Activated CD8-positive, alpha-beta memory T cell treated with anti-CD3 and anti-CD28 coated beads for 36 hours (primary cell): ENCODE results near the gene HIF1AN. TPM values are rescaled to one million over a fixed set of nuclear protein-coding genes. Genes with fewer than 3 reads are reported as not detected.
"Not testable (repeated sequence)": the region's sequence is repeated elsewhere in the genome, so short reads cannot be mapped to it uniquely, and the experiment has no call there.

Experiments
- CTCF ChIA-PET: fragments of 350-600 bp; sonication (Branson Sonifier 250); formaldehyde crosslinking; loops from one replicate; lab custom pipeline; 2021; ENCODE audit warnings: antibody characterized with exemption; lab: Charles Lee
- POLR2A ChIA-PET: fragments of 350-600 bp; sonication (Branson Sonifier 250); formaldehyde crosslinking; loops from one replicate; lab custom pipeline; 2021; ENCODE audit warnings: antibody characterized with exemption; lab: Charles Lee
- total RNA-seq, 2 experiments: library from RNA; stranded (reverse); gene quantifications; one replicate each; pipeline ENCODE4 v1.2.3, GENCODE V29; 2021

HIF1AN gene
- total RNA-seq, 2 experiments from 2014 or later: 41.7 to 45.4 TPM

GRCh38 chr10:100551196-100551595 lies 15.5 kb downstream of the HIF1AN start:
- ChIA-PET CTCF (interaction anchor here (1.3 kb wide), 1 partner anchor 192 kb away, joined by 3 read pairs; no protein-coding TSS in a partner anchor), POLR2A (no interaction called here)

GRCh38 chr10:100551738-100552137 lies 16.0 kb downstream of the HIF1AN start:
- CTCF ChIA-PET: interaction anchor here (0.8 to 1.3 kb wide), 3 partner anchors 11 to 191 kb away, joined by 3 to 4 read pairs (median 3); no protein-coding TSS in a partner anchor
- POLR2A ChIA-PET: no interaction called here

GRCh38 chr10:100553929-100554328 lies 18.2 kb downstream of the HIF1AN start:
- POLR2A ChIA-PET: no interaction called here
- CTCF ChIA-PET: interaction anchor here (1.0 kb wide), 1 partner anchor 190 kb away, joined by 3 read pairs; no protein-coding TSS in a partner anchor

GRCh38 chr10:100554902-100555301 lies 19.2 kb downstream of the HIF1AN start:
- ChIA-PET CTCF (interaction anchor here (1.0 to 1.1 kb wide), 2 partner anchors 15 to 189 kb away, joined by 3 read pairs; no protein-coding TSS in a partner anchor), POLR2A (interaction anchor here (0.6 kb wide), 1 partner anchor 1021 kb away, joined by 3 read pairs; no protein-coding TSS in a partner anchor)

- POLR2A ChIA-PET: no interaction called here
- CTCF ChIA-PET: interaction anchor here (0.8 to 4.5 kb wide), 4 partner anchors 182 to 319 kb away, joined by 3 to 40 read pairs (median 10); no protein-coding TSS in a partner anchor
Observed at GRCh38 chr10:100560248-100560647, 24.5 kb downstream of the HIF1AN start.

GRCh38 chr10:100561005-100561404 lies 25.3 kb downstream of the HIF1AN start:
- CTCF ChIA-PET: interaction anchor here (0.5 to 4.5 kb wide), 5 partner anchors 181 to 580 kb away, joined by 3 to 40 read pairs (median 5); no protein-coding TSS in a partner anchor
- POLR2A ChIA-PET: no interaction called here

GRCh38 chr10:100562008-100562672 lies 26.4 kb downstream of the HIF1AN start:
- ChIA-PET CTCF (interaction anchor here (0.6 to 4.5 kb wide), 14 partner anchors 10 to 327 kb away, joined by 3 to 40 read pairs (median 4); partner anchors contain the start of gene HIF1AN), POLR2A (no interaction called here)

- CTCF ChIA-PET: no interaction called here
Observed at GRCh38 chr10:100565206-100565985, 29.7 kb downstream of the HIF1AN start.

GRCh38 chr10:100566561-100566960 lies 30.8 kb downstream of the HIF1AN start:
- CTCF ChIA-PET: no interaction called here
- POLR2A ChIA-PET: interaction anchor here (0.6 kb wide), 1 partner anchor 53 kb away, joined by 3 read pairs; no protein-coding TSS in a partner anchor

More at GRCh38 chr10:100565206-100565985, 29.7 kb downstream of the HIF1AN start:
- POLR2A ChIA-PET: interaction anchor here (0.6 kb wide), 1 partner anchor 20 kb away, joined by 3 read pairs; no protein-coding TSS in a partner anchor

- ChIA-PET POLR2A (no interaction called here), CTCF (interaction anchor here (1.9 kb wide), 1 partner anchor 176 kb away, joined by 7 read pairs; no protein-coding TSS in a partner anchor)
Observed at GRCh38 chr10:100567249-100567648, 31.5 kb downstream of the HIF1AN start.

- ChIA-PET CTCF (interaction anchor here (0.5 to 1.9 kb wide), 5 partner anchors 23 to 329 kb away, joined by 3 to 7 read pairs (median 3); no protein-coding TSS in a partner anchor), POLR2A (interaction anchor here (0.6 kb wide), 1 partner anchor 138 kb away, joined by 3 read pairs; no protein-coding TSS in a partner anchor)
Observed at GRCh38 chr10:100567826-100568225, 32.1 kb downstream of the HIF1AN start.

- ChIA-PET CTCF (interaction anchor here (1.0 to 1.9 kb wide), 3 partner anchors 24 to 175 kb away, joined by 3 to 7 read pairs (median 4); no protein-coding TSS in a partner anchor), POLR2A (no interaction called here)
Observed at GRCh38 chr10:100568912-100569311, 33.2 kb downstream of the HIF1AN start.

GRCh38 chr10:100569687-100570481 lies 34.1 kb downstream of the HIF1AN start:
- ChIA-PET CTCF (interaction anchor here (1.2 kb wide), 1 partner anchor 15 kb away, joined by 3 read pairs; no protein-coding TSS in a partner anchor), POLR2A (no interaction called here)

GRCh38 chr10:100570506-100570905 lies 34.8 kb downstream of the HIF1AN start:
- ChIA-PET POLR2A (no interaction called here), CTCF (interaction anchor here (1.2 kb wide), 1 partner anchor 14 kb away, joined by 3 read pairs; no protein-coding TSS in a partner anchor)

GRCh38 chr10:100571084-100571856 lies 35.5 kb downstream of the HIF1AN start:
- POLR2A ChIA-PET: no interaction called here
- CTCF ChIA-PET: no interaction called here

GRCh38 chr10:100575146-100575545 lies 39.4 kb downstream of the HIF1AN start:
- POLR2A ChIA-PET, CTCF ChIA-PET: not testable (repeated sequence)

GRCh38 chr10:100575585-100576281 lies 40.0 kb downstream of the HIF1AN start:
- CTCF ChIA-PET: no interaction called here
- POLR2A ChIA-PET: no interaction called here
